COR-L47 (cell line): Measurements from ENCODE around the gene NYAP1.
"Not testable (repeated sequence)": the region's sequence is repeated elsewhere in the genome, so short reads cannot be mapped to it uniquely, and the experiment has no call there.

ENCODE experiments used
- DNase-seq: peaks from one replicate; lab custom pipeline; 2025; lab: John Stamatoyannopoulos, UW

NYAP1 gene

DNA sequence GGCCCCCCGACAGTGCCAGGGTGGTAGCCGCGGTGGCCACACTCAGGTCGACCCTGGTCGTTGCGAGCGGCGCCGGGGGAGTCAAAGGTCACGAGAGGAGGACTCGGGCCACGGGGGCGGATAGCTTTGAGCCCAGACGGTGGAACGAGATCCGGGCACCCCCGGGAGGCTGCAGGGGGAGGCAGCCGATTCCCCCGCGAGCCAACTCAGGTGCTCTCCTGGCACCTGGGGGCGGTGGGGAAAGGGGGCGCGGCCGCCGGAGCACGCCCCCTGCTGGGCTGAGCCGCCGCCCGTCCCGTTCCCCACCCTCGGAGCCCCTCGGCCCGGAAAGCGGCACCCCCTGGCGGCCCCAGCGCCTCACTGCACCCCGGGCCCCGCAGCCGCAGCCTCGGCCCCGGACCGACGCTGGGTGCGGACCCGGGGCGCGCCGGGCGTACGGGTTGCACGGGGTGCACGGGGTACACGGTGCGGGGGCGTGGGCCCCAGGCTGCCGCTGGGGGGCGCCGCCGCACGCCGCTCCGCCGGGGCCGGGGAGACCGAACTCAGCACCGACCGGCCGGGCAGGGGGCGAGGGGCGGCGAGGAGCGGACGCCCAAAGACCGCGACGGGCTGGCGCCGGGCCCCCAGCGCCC lies 521 bp upstream of the NYAP1 start:
- DNase-seq, result peak; percentile 49

DNA sequence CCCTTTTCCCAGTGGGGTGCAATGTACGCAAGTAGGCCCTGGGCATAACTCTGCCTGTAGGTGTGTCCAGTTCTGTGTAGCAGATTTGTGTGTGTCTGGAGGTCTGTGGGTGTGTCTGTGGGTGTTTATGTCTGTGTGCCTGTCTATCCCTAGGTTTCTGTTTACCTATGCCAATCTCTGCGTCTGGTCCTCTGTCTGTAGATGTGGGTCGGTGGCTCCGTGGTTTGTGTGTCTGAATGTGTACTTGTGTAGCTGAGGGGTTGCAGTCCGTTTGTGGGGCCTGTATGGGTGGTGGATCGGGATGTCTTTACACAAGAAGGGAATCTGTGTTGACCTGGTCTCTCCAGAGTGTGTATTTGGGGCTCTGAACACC lies 932 bp downstream of the NYAP1 start:
- DNase-seq, result no peak

DNA sequence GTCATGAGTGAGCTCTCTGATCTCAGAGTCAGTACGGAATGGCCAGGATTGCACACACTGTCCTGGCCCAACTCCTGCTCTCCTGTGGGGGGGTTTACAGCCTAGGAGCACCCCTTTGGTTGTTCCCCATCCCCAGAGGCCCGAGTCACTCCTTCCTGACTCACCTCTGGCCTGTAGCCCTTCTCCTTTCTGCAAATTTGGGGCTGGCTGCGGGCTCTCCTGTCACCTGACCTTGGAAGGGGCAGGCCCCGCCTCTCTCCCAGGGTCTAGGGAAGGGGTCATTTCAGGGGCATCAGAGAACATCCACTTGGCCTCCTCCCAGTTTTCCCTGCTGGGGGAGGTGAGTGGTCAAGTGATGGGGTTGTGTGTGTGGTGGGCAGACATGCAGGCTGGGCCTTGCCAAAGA lies 1.7 kb downstream of the NYAP1 start:
- DNase-seq, result no peak

DNA sequence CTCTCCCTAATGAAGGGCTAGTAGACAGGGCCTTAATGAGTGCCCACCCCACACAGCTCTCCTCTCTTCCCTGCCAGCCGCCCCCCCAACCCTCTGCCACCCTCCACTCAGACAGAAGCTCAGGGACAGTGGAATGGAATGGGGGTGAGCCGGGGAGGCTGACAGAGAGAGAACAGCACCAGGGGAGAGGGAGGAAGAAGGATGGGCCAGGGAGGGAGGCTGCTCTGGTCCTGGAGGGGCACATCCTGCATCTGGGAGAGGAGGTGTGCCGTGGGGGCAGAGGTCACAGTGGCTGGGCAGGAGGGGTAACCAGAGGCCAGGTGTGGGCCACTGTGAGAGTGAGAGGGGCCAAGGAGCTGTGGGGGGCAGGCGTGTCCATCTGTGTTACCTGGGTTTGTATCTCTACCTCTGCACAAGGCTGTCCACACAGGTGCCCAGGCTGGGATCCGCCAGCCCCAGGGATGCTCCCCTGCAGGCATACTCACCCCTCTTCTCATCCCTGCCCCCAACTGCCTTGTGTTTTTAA lies 2.4 kb downstream of the NYAP1 start:
- DNase-seq, result no peak

DNA sequence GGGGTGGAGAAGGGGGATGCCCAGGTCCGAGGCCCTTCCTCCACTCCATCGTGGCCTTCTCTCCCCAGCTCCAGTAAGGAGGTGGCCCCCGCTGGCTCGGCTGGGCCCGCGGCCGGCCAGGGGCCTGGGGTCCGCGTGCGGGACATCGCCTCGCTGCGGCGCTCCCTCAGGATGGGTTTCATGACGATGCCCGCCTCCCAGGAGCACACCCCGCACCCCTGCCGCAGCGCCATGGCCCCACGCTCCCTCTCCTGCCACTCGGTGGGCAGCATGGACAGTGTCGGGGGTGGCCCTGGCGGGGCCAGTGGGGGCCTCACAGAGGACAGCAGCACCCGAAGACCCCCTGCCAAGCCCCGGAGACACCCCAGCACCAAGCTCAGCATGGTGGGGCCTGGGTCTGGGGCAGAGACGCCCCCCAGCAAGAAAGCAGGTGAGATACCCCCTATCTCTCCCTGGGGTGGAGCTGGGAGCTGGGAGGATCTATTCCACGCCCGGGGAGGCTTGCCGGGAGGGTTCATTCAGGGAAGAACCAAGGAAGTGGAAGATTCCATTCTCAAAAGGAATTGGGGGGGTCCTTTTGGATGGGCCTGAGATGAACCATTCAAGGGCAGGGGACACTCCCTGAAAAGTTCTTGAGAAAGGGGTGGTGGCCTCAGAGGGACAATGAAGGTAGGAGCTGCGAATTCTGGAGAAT lies 3.2 kb downstream of the NYAP1 start:
- DNase-seq, result peak; percentile 16

DNA sequence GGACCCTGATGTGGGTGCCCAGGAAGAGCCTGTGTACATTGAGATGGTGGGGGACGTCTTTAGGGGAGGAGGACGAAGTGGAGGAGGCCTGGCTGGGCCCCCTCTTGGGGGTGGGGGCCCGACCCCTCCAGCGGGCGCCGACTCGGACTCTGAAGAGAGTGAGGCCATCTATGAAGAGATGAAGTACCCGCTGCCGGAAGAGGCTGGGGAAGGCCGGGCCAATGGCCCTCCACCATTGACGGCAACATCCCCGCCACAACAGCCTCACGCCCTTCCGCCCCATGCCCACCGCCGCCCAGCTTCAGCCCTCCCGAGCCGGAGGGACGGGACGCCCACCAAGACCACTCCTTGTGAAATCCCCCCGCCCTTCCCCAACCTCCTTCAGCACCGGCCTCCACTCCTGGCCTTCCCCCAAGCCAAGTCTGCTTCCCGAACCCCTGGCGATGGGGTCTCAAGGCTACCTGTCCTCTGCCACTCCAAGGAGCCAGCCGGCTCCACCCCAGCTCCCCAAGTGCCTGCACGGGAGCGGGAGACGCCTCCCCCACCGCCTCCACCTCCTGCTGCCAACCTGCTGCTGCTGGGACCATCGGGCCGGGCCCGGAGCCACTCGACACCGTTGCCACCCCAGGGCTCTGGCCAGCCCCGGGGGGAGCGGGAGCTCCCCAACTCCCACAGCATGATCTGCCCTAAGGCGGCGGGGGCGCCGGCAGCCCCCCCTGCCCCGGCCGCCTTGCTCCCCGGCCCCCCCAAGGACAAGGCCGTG lies 4.8 kb downstream of the NYAP1 start:
- DNase-seq, result no peak

DNA sequence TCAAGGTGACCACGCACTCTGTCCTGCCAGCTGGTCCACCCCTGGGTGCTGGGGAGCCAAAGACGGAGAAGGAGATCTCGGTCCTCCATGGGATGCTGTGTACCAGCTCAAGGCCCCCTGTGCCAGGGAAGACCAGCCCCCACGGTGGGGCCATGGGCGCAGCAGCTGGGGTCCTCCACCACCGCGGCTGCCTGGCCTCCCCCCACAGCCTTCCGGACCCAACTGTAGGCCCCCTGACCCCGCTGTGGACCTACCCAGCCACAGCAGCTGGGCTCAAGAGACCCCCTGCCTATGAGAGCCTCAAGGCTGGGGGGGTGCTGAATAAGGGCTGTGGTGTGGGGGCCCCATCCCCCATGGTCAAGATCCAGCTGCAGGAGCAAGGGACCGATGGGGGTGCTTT lies 5.4 kb downstream of the NYAP1 start:
- DNase-seq, result no peak

DNA sequence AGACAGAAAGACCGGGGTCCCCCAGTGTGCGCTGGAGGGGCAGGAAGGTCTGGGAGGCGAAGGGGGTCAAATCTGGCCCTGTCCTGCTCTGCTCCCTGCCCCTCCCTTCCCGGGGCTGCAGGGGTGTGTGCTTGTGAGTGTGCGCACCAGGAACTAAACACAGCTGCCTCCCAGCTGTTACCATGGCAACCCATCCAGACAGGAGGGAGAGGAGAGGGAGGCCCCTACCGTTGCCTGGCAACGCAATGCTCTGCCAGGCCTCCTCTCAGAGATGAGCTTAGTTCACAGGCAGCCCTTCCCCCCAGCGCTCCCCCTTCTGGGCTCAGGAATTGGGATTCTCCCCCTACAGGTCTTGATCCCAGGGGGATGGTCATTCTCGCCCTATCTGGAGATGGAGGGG lies 6.1 kb downstream of the NYAP1 start:
- DNase-seq, result peak; percentile 98

DNA sequence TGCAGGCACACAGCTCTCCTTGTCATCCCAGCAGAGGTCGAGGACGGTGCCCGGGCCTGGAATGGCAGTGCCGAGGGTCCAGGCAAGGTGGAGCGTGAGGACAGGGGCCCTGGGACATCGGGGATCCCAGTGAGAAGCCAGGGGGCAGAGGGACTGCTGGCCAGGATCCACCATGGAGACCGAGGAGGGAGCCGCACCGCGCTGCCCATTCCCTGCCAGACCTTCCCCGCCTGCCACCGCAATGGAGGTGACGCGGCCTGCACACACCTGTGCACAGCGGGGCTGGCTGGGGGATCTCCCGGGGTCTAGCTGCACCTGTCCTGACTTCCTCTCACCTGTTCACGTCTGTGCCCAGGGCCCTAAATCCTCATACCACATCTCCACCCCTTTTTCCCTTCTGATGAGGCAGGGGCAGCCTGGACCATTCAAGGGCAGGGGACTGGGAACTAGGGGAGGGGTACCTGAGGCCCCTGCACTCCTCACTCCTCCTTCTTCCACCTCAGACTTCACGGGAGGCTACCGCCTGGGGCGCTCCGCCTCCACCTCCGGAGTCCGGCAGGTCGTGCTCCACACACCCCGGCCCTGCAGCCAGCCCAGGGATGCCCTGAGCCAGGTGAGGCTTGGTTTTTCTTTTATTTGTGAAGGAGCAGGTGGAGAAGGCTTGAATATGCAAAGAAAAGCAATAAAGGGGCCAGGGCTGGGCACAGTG lies 6.9 kb downstream of the NYAP1 start:
- DNase-seq, result peak; percentile 37

DNA sequence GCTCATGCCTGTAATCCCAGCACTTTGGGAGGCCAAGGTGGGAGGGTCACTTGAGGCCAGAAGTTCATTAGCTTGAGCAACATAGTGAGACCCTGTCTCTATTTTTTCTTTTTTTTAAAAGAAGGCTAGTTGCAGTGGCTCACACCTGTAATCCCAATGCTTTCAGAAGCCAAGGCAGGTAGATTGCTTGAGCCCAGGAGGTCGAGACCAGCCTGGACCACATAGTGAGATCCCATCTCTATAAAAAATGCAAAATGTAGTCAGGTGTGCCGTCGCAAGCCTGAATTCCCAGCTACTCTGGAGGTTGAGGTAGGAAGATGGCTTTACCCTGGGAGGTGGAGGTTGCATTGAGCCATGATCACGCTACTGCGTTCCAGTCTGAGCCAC lies 7.5 kb downstream of the NYAP1 start:
- no peak for DNase-seq

DNA sequence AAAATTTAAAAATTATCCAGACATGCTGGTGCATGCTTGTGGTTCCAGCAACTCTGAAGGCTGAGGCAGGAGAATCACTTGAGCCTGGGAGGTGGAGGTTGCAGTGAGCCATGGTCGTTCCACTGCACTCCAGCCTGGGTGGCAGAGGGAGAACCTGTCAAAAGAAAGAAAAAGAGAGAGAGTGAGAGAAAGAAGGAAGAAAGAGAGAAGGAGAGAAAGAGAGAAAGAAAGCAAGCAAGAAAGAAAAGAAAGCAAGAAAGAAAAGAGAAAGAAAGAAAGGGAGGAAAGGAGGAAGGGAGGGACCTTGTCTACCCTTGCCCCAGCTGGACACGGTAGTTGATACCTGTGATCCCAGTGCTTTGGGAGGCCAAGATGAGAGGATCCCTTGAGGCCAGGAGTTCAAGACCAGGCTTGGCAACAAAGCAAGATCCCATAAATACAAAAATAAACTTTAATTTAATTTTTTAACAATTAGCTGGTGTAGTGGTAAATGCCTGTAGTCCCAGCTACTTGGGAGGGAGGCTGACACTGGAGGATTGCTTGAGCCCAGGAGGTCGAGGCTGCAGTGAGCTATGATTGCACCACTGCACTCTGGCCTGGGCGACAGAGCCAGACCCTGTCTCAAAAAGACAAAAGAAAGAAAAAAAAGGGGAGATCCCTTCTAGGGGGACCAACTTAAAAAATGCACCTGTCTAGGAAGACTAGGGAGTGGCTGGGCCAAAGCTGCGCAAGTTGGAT lies 9.2 kb downstream of the NYAP1 start:
- no peak for DNase-seq

DNA sequence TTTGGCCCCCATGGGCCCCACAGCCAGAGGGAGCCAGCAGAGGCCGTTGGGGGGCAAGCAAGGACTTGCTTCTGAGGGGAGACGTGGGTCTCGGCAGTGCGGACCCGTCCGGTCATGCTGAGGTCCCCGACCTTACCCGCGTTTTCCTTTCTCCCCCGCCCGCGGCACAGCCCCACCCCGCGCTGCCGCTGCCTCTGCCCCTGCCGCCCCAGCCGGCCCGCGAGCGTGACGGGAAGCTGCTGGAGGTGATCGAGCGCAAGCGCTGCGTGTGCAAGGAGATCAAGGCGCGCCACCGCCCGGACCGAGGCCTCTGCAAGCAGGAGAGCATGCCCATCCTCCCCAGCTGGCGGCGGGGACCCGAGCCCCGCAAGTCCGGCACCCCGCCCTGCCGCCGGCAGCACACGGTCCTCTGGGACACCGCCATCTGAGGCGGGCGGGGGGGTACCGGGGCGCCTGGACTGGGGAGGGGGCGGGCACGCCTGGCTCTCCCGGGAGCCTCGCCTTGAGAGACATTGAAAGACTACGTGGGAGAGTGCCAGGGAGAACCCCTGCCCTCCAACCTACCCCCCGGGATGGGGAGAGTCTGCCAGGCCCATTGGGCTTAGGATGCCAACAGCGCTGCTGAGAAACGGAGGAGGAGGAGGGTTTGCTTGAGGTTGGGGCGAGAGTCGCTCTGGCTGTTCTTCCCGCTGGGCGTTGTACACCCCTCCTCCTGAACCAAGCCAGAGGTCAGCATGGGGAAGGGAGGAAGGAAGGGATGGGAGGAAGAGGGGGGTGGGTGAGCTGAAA lies 9.9 kb downstream of the NYAP1 start:
- no peak for DNase-seq

DNA sequence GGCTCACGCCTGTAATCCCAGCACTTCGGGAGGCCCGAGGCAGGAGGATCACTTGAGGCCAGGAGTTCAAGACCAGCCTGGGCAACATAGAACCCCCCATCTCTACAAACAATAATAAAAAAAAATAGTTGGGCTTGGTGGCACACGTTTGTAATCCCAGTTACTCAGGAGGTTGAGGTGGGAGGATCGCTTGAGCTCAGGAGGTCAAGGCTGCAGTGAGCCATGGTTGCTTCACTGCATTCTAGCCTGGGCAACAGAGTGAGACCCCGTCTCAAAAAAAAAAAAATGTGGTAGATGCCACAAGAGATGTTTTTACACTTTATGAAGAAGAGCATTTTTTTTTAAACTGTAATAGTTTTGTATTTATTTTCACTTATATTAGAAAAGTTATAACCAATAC lies 12.8 kb downstream of the NYAP1 start:
- no peak for DNase-seq

DNA sequence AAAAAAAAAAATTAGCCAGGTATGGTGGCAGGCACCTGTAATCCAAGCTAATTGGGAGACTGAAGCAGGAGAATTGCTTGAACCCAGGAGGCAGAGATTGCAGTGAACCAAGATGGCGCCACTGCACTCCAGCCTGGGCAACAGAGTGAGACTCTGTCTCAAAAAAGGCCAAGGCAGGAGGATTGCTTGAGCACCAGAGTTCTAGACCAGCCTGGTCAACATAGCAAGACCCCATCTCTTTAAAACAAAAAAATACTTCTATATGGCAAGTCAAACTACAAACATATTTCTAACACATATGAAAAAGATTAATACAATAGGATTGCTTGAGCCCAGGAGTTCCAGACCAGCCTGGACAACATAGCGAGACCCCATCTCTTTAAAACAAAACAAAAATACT lies 17.0 kb downstream of the NYAP1 start:
- not testable (repeated sequence) for DNase-seq

DNA sequence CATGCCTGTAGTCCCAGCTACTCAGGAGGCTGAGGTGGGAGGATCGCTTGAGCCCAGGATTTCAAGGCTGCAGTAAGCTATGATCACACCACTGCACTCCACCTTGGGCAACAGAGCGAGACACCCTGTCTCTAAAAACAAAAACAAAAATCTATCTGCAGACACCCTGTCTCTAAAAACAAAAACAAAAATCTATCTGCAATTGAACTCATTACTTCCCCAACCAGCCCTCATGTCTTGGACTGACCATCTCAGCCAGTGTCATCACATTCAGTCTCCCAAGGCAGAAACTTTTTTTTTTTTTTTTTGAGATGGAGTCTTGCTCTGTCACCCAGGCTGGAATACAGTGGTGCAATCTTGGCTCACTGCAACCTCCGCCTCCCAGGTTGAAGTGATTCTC lies 20.3 kb downstream of the NYAP1 start:
- not testable (repeated sequence) for DNase-seq

DNA sequence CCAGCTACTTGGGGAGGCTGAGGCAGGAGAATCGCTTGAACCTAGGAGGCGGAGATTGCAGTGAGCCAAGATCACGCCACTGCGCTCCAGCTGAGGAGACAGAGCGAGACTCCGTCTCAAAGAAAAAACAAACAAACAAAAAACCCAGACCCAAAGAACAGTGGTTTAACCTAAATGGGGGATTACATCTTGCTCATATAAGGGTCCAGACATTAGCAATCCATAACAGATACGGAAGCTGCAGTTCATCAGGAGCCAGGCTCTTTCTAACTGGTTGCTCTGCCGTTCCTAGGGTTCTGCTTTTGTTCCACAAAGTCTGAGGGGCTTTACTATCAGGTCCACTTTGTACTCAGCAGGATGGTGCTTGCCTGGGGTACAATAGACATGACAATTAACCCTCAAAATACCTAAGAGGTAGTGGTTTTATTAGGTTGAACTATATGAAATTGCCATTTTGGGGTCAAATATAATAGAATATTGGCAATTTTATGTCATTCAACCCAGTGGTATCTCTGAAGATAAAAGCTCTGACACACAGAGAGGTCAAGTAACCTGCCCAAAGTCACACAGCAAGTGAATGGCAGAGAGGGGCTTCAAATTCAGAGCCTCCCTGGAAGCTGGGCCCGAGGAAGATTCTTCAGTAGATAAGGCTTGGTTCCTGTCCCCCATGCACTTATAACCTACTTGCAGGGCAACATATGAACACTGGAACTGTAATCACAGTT lies 21.3 kb downstream of the NYAP1 start:
- DNase-seq, result no peak

DNA sequence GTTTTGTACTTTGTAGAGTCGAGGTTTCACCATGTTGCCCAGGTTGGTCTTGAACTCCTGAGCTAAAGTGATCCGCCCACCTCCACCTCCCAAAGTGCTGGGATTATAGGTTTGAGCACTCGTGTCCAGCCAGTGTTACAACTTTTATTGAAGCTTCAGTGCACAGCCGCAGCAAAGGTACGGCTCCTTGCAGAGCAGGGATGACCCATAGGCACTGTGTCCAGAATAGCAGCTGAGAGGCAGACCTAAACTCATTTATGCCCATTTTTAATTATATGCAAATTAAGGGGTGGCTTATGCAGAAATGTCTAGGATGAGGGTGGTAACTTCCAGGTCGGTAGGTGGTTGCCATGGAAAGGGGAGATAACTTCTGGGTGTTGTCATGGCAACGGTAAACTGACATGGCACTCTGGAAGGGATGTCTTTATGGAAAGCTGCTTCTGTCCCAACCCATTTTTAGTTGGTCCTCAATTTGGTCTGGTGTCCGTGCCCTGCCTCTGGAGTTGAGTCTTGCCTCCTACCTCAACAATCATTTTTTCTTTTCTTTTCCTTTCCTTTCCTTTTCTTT lies 22.7 kb downstream of the NYAP1 start:
- no peak for DNase-seq

DNA sequence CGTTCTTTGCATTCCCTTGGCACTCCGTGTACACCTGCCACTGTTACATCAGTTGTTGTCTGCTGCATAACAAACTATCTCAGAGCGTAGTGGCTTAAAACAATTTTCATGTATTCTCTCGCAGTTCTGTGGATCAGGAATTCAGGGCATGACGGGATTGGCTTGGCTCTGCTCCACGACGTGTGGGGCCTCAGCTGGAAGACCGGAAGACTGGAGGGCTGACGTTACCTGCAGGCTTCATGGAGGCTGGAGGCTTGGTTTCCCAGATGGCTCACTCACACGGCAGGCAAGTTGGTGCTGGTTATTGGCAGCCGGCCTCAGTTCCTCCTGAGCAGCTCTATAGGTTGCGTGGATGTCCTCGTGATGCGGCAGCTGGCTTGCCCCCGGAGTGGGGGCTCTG lies 25.5 kb downstream of the NYAP1 start:
- DNase-seq, result no peak

DNA sequence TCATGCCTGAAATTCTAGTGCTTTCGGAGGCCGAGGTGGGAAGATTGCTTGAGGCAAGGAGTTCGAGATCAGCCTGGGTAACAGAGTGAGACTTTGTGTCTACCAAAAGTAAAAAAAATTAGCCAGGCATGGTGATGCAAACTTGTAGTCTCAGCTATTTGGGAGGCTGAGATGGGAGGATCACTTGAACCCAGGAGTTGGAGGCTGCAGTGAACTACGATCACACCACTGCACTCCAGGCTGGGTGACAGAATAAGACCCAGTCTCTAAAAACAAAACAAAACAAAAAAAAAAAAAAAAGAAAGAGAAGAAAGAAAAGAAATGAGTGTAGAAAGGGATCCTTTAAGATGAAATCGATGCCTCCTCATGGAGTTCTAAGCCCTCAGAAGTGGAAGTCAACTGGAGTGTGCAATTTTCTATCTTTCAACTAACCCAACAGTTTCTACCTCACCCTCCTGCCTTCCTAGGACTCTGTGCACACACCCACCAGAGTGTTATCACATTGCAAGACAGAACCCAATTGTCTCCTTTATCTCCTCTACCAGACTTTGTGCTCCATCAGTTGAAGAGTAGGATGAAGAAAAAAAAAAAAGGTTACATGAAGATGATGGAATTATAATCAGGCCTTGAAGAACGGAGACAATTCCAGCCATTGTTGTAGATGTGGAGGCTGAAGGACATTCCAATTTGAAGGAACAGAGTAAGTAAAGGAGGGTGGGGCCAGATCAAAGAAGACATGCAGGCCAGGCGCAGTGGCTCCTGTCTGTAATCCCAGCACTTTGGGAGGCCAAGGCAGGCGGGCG lies 26.9 kb downstream of the NYAP1 start:
- DNase-seq, result no peak
